GM18502 (cell line): Measurements from ENCODE around the gene FMO4.
"Not testable (repeated sequence)": the region's sequence is repeated elsewhere in the genome, so short reads cannot be mapped to it uniquely, and the experiment has no call there.

Experiments used
- ATAC-seq: cut with Tn5 transposase; IDR thresholded peaks from one replicate; pipeline ENCODE4 v1.9.1; 2021; ENCODE audit warnings: mild to moderate bottlenecking; ENCODE audit not compliant: unreplicated experiment, poor library complexity

FMO4 gene

DNA sequence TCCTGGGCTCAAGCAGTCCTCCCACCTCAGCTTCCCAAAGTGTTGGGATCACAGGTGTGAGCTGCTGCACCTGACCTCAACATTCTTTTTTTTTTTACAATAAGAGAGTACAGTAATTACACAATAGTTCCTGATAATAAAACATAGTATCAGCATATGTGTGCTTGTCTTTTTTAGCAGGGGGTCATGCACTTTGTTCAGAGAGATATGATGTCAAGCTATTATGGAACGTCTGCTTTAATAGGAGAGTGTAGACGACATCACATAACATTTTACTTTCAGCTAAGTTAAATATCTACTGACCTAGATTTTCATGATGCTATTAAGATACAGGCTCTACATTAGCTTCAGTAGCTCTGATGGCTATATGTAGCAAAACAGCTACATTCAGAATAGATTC, 70.5 kb downstream of the FMO4 start:
- ATAC-seq, result no peak

DNA sequence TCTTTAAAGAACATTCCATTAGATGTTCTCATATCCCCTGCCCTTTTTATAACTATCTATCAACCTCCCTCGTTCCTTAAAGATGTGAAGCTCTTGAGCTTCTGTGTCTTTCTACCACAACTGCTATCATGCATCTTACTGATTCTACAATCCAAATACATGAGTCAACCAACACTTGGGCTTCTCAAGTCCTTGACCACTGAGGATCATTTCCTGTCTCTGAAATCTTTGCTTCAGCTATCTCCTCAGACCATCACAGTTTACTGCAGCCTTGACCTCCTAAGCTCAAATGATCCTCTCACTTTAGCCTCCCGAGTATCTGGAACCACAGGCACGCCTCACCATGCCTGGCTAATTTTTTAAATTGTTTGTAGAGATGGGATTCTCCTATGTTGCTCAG, 75.2 kb downstream of the FMO4 start:
- no peak for ATAC-seq

GRCh38 chr1:171390740-171391139, 76.8 kb downstream of the FMO4 start:
- ATAC-seq, result not testable (repeated sequence)
